NB4 (cell line): ENCODE data around the gene IL34.
"Not testable (repeated sequence)": the region's sequence is repeated elsewhere in the genome, so short reads cannot be mapped to it uniquely, and the experiment has no call there.

Source experiments
- DNase-seq: peaks from one replicate; pipeline ENCODE4 v3.0.0; 2010; ENCODE audit warnings: low read depth
- H3K4me3 ChIP-seq: one replicate; pipeline ENCODE4 v1.5.1; 2011; ENCODE audit warnings: mild to moderate bottlenecking, low read depth, low read length, moderate library complexity
- MYC ChIP-seq: IDR thresholded peaks from 2 replicates; pipeline ENCODE4 v1.6.1; 2011; ENCODE audit warnings: low read depth, low read length
- POLR2A ChIP-seq: IDR thresholded peaks from 2 replicates; pipeline ENCODE4 v1.6.1; 2011; ENCODE audit warnings: mild to moderate bottlenecking; ENCODE audit not compliant: insufficient read length; ENCODE audit errors: extremely low read depth
- TF ChIP-seq, protein P1 (sequence below): IDR thresholded peaks from 2 replicates; pipeline ENCODE4 v1.6.1; 2011; ENCODE audit warnings: low read depth, low read length
- TF ChIP-seq, protein P2 (sequence below): IDR thresholded peaks from one replicate; pipeline ENCODE4 v1.5.1; 2012; ENCODE audit warnings: low read depth, low read length

IL34 gene

DNA sequence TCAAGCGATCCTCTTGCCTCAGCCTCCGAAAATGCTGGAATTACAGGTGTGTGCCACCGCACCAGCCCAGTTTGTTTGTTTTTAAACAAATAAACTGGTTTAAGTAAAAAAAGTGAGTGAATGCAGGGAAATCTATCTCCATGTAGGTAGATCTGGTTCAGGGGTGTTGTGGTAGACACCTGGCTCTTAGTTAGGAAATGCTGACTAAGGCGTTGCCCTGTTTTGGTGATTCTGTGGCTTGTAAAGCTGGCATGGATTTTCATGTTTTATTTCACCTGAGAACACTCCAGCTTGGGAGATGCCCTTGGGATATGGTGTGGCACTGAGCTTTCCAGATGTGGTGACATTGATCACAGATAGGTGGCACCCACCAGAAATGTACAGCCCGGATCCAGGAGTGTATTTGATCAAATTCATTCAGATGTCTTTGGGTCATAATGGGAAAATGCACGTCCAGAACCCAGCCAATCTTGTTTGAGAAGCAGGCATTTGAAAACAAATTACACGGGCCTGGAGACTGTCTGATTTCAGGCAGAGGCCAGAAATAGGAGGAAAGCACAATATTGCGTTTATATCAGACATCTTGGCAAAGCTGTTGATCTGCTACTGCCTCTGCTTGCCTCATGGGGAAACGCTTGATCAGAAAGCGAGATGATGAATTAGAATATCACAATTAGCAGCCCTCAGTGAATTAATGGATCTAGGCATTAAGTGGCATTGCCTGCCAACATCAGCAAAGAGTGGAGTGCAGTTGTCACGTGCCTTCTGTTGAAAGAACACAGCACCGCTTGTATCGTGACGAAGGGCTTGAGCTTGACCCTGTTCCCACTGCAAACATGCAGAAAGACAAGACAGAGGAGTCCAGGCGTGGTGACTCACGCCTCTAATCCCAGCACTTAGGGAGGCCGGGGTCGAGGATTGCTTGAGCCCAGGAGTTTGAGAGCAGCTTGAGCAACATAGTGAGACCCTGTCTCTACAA is 7.3 kb upstream of the IL34 start:
- DNase-seq, result no peak
- no peak overlapping the region for H3K4me3 ChIP-seq
- TF ChIP-seq, protein P1, sequence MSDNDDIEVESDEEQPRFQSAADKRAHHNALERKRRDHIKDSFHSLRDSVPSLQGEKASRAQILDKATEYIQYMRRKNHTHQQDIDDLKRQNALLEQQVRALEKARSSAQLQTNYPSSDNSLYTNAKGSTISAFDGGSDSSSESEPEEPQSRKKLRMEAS, result no peak
- TF ChIP-seq POLR2A (no peak), MYC (no peak)
- TF ChIP-seq, protein P2, sequence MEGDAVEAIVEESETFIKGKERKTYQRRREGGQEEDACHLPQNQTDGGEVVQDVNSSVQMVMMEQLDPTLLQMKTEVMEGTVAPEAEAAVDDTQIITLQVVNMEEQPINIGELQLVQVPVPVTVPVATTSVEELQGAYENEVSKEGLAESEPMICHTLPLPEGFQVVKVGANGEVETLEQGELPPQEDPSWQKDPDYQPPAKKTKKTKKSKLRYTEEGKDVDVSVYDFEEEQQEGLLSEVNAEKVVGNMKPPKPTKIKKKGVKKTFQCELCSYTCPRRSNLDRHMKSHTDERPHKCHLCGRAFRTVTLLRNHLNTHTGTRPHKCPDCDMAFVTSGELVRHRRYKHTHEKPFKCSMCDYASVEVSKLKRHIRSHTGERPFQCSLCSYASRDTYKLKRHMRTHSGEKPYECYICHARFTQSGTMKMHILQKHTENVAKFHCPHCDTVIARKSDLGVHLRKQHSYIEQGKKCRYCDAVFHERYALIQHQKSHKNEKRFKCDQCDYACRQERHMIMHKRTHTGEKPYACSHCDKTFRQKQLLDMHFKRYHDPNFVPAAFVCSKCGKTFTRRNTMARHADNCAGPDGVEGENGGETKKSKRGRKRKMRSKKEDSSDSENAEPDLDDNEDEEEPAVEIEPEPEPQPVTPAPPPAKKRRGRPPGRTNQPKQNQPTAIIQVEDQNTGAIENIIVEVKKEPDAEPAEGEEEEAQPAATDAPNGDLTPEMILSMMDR, result no peak

DNA sequence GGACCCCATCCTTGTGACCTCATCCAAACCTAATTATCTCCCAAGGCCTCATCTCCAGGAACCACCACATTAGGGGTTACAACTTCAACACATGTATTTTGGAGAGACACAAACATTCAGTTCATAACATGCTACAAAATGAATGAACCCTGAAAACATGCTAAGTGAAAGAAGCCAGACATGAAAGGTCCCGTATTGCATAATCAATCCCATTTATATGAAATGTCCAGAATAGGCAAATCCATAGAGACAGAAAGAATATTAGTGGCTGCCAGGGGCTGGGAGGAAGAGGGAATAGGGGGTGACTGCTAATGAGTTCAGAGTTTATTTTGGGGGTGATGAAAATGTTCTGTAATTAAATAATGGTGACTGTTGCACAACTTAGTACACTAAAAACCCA is 3.7 kb upstream of the IL34 start:
- TF ChIP-seq POLR2A, result no peak
- no peak for TF ChIP-seq MYC
- TF ChIP-seq, protein P2, result no peak
- TF ChIP-seq, protein P1, result no peak
- H3K4me3 ChIP-seq, result no peak overlapping the region
- DNase-seq, result no peak

DNA sequence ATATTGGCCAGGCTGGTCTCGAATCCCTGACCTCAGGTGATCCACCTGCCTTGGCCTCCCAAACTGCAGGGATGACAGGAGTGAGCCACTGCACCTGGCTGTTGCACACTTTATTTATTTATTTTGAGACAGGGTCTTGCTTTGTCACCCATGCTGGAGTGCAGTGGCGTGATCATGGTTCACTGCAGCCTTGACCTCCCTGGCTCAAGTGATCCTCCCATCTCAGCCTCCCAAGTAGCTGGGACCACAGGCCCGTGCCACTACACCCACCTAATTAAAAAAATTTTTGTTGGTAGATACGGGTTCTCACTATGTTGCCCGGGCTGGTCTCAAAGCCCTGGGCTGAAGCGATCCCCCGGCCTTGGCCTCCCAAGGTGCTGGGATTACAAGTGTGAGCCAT is 3.1 kb upstream of the IL34 start:
- DNase-seq, H3K4me3 ChIP-seq: not testable (repeated sequence)

DNA sequence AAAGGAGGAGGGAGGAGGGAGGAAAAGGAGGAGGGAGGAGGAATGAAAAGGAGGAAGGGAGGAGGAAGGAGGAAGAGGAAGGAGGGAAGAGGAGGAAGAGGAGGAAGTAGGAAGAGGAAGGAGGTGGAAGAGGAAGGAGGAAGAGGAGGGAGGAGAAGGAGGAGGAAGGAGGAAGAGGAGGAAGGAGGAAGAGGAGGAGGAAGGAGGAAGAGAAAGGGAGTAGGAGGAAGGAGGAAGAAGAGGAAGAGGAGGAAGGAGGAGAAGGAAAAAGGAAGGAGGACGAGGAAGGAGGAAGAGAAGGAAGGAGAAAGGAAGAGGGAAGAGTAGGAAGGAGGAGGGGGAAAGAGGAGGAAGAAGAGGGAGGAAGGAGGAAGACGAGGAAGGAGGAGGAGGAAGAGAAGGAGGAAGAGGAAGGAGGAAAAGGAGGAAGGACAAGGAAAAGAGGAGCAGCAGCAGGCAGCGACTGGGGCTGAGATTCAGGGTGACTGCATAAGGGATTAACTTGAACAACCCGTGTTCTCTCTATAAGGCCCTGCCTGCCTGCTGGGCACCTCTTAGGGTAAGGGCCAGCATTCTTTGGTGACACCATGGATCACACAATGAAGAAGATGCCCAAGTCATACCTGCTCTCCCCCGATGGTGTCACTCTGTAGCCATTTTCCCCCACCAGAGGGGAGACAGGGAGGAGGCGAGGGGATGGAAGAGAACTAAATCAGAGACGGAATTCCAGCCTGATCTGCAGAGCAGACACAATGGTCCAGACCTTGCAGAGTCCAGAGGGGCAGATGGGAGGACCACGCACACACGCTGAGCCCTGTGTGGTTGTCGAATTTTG is 1.4 kb upstream of the IL34 start:
- no peak overlapping the region for H3K4me3 ChIP-seq
- DNase-seq, result no peak
- TF ChIP-seq, protein P2, result peak; percentile 13
- TF ChIP-seq, protein P1, result no peak

DNA sequence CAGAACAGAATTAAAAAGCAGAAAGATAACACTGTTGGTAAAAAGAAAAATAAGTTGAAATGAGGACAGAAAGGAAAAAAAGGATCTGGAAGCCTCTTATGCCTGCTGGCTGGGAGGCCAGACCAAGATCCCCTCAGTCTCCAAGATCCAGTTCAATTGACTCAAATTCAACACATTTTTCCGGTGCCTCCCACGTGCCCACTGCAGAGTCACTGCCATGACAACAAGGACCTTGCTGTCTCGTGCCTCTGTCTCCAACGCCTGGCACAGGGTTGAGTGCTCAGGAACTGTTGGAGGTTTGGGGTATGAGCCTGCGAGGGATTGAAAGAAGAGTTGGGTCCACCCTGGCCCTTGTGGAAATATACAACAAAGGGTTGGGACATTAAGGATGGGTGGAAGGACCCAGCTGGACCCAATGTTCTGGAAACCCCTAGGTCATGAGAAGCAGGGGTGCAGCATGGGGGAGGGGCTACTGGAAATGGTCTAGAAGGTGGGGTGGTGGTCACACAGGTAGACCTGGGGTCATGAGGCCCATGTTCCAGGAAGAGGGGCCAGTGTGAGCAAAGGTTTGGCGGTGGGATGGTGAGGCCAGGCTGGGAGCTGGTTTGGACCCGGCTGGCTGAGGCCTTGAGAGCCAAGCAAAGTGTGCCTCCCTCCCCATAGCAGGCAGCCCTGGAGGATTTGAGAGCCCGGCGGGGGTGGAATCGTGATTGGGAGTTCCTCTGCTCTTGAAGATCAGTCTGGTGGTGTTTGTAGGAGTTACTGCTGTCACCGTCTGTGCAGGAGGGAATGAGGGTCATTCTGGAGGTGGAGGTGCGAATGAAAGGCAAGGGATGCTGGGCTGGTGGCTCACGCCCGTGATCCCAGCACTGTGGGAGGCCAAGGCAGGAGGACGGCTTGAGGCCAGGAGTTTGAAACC is 1.3 kb downstream of the IL34 start:
- TF ChIP-seq MYC (no peak), POLR2A (no peak)
- TF ChIP-seq, protein P2, result no peak
- TF ChIP-seq, protein P1, result no peak
- H3K4me3 ChIP-seq, result no peak overlapping the region
- DNase-seq, result no peak
